SK-N-SH treated with all-trans-retinoic acid at 6 μM for 48 hours (cell line): Measurements from ENCODE around the gene NT5C.

ENCODE experiments used
- ATAC-seq: fragments of 200-7000 bp; cut with Tn5 transposase; 3 replicates; pipeline ENCODE4 v1.9.1; 2020; ENCODE audit warnings: mild to moderate bottlenecking, moderate library complexity
- ARNTL ChIP-seq: fragments of 450-650 bp; formaldehyde crosslinking; IDR thresholded peaks from 2 replicates; pipeline ENCODE4 v1.5.0; 2020; ENCODE audit warnings: low read depth, mild to moderate bottlenecking, moderate library complexity, borderline replicate concordance
- CREB5 ChIP-seq: fragments of 250-450 bp; sonication (Bioruptor Pico); IDR thresholded peaks from 2 replicates; pipeline ENCODE4 v1.5.1; 2020; ENCODE audit warnings: low read depth, mild to moderate bottlenecking, moderate library complexity
- CSDC2 ChIP-seq: fragments of 250-450 bp; sonication (Bioruptor Pico); IDR thresholded peaks from 2 replicates; pipeline ENCODE4 v1.5.0; 2020; ENCODE audit warnings: mild to moderate bottlenecking, moderate library complexity
- CSRNP3 ChIP-seq: fragments of 250-450 bp; sonication (Bioruptor Pico); IDR thresholded peaks from 2 replicates; pipeline ENCODE4 v1.5.1; 2021; ENCODE audit warnings: mild to moderate bottlenecking, moderate library complexity
- ESRRG ChIP-seq: fragments of 250-450 bp; sonication (Bioruptor Pico); IDR thresholded peaks from 2 replicates; pipeline ENCODE4 v1.6.1; 2021; ENCODE audit warnings: mild to moderate bottlenecking
- ISL1 ChIP-seq: fragments of 250-450 bp; sonication (Bioruptor Pico); IDR thresholded peaks from 2 replicates; pipeline ENCODE4 v2.1.2; 2022; ENCODE audit warnings: mild to moderate bottlenecking, moderate library complexity
- OSR1 ChIP-seq: fragments of 250-450 bp; sonication (Bioruptor Pico); IDR thresholded peaks from 2 replicates; pipeline ENCODE4 v1.8.0; 2022; ENCODE audit warnings: moderate library complexity, mild to moderate bottlenecking, inconsistent platforms
- POU6F1 ChIP-seq: fragments of 250-450 bp; sonication (Bioruptor Pico); IDR thresholded peaks from 2 replicates; pipeline ENCODE4 v1.8.0; 2021; ENCODE audit warnings: low read depth, mild to moderate bottlenecking, moderate library complexity, borderline replicate concordance
- TCF4 ChIP-seq: fragments of 250-450 bp; sonication (Bioruptor Pico); IDR thresholded peaks from 2 replicates; pipeline ENCODE4 v1.8.0; 2021; ENCODE audit warnings: mild to moderate bottlenecking, moderate library complexity, borderline replicate concordance
- TOX ChIP-seq: fragments of 250-450 bp; sonication (Bioruptor Pico); IDR thresholded peaks from 2 replicates; pipeline ENCODE4 v1.8.0; 2021; ENCODE audit warnings: mild to moderate bottlenecking, moderate library complexity, borderline replicate concordance
- TSHZ2 ChIP-seq: fragments of 250-450 bp; sonication (Bioruptor Pico); IDR thresholded peaks from 2 replicates; pipeline ENCODE4 v1.5.0; 2020; ENCODE audit warnings: mild to moderate bottlenecking, moderate library complexity
- ZC3H10 ChIP-seq: fragments of 250-450 bp; sonication (Bioruptor Pico); IDR thresholded peaks from 2 replicates; pipeline ENCODE4 v1.5.1; 2021; ENCODE audit warnings: mild to moderate bottlenecking, moderate library complexity
- ZFP3 ChIP-seq: fragments of 250-450 bp; sonication (Bioruptor Pico); IDR thresholded peaks from 2 replicates; pipeline ENCODE4 v1.5.0; 2020; ENCODE audit warnings: mild to moderate bottlenecking, moderate library complexity
- ZFP30 ChIP-seq: fragments of 450-650 bp; formaldehyde crosslinking; IDR thresholded peaks from 2 replicates; pipeline ENCODE4 v1.5.0; 2022; ENCODE audit warnings: mild to moderate bottlenecking, moderate library complexity
- ZNF70 ChIP-seq: fragments of 450-650 bp; formaldehyde crosslinking; IDR thresholded peaks from 2 replicates; pipeline ENCODE4 v1.5.0; 2020; ENCODE audit warnings: mild to moderate bottlenecking, moderate library complexity

NT5C gene

GRCh38 chr17:75087558-75088453, 43.7 kb downstream of the NT5C start, which contains the start of gene SLC16A5:
Gene SLC16A5 (plus strand): TSS chr17:75087954. CDS start chr17:75093637, 5,683 bp downstream.
- TF ChIP-seq ZC3H10 (CRISPR knock-in tag), result no peak
- ATAC-seq, result no peak

GRCh38 chr17:75087182-75087557, 44.4 kb downstream of the NT5C start:
- TF ChIP-seq CSDC2 (CRISPR knock-in tag) (no peak), ISL1 (CRISPR knock-in tag) (no peak), TCF4 (CRISPR knock-in tag) (no peak), ZFP3 (CRISPR knock-in tag) (no peak)
- TF ChIP-seq, all 23 proteins: peak for 0
- ATAC-seq, result no peak

GRCh38 chr17:75086496-75087181, 44.9 kb downstream of the NT5C start:
- no peak for TF ChIP-seq CREB5 (CRISPR knock-in tag)
- TF ChIP-seq, all 23 proteins: peak for 0
- no peak for ATAC-seq

- ATAC-seq, result no peak; the same call in 2 of the 3 replicates
Observed at GRCh38 chr17:75084039-75084660, 47.4 kb downstream of the NT5C start.

More at GRCh38 chr17:75084039-75084660, 47.4 kb downstream of the NT5C start:
- TF ChIP-seq TCF4 (CRISPR knock-in tag) (no peak), ISL1 (CRISPR knock-in tag) (no peak), ZFP30 (CRISPR knock-in tag) (no peak), TSHZ2 (CRISPR knock-in tag) (no peak), OSR1 (CRISPR knock-in tag) (no peak), TOX (no peak), ZFP3 (CRISPR knock-in tag) (no peak), ARNTL (no peak), CSDC2 (CRISPR knock-in tag) (no peak), CSRNP3 (no peak), ZNF70 (CRISPR knock-in tag) (no peak), ESRRG (no peak), POU6F1 (no peak)
